Endothelial cell of umbilical vein (primary cell): Measurements from ENCODE around the gene KIF4A. TPM values are rescaled to one million over a fixed set of nuclear protein-coding genes. Genes with fewer than 3 reads are reported as not detected.
A peak's percentile ranks its signal among the peaks of the same experiment; 100 is the strongest.

Experiments used
- BruUV-seq: library from RNA; stranded (reverse); fragments of 400-500 nt; replicated peaks from 2 replicates; lab custom pipeline; 2021; lab: Mats Ljungman, UMichigan
- CTCF ChIA-PET: fragments of 300-600, 350-600 bp; sonication (Branson Sonifier 250); formaldehyde crosslinking; loops from one replicate; lab custom pipeline; 2021; ENCODE audit warnings: antibody characterized with exemption, inconsistent platforms; lab: Charles Lee
- POLR2A ChIA-PET: fragments of 300-600, 350-600 bp; sonication (Branson Sonifier 250); formaldehyde crosslinking; loops from one replicate; lab custom pipeline; 2021; ENCODE audit warnings: antibody characterized with exemption, inconsistent platforms; lab: Charles Lee
- DNase-seq: peaks from one replicate; pipeline ENCODE4 v3.0.0-alpha.2; 2011; ENCODE audit warnings: low read depth, low spot score
- FAIRE-seq: peaks from 2 replicates; lab custom pipeline; 2011; peaks lifted over from hg19 to GRCh38; lab: Jason Lieb, UNC
- H2AFZ ChIP-seq: 2 replicates; pipeline ENCODE4 v1.6.0; 2012; ENCODE audit warnings: low read depth, low read length, control low read depth, inconsistent platforms
- H3K27ac ChIP-seq: 2 replicates; pipeline ENCODE4 v1.5.1; 2011; ENCODE audit warnings: low read depth, mild to moderate bottlenecking, control low read depth, low read length, moderate library complexity; ENCODE audit not compliant: insufficient read depth
- H3K27me3 ChIP-seq, 2 experiments: 2 replicates each; pipeline versions ENCODE4 v1.6.0 to v1.6.1; 2011; ENCODE audit warnings: low read length in 2 of 2, mixed read lengths in 1 of 2; ENCODE audit not compliant: control insufficient read depth in 2 of 2, insufficient read depth in 2 of 2
- H3K36me3 ChIP-seq, 2 experiments: 2 replicates in 1 of 2; 3 replicates in 1 of 2; pipeline ENCODE4 v1.5.1; 2011; ENCODE audit warnings: low read length in 2 of 2, mild to moderate bottlenecking in 1 of 2, moderate library complexity in 1 of 2; ENCODE audit not compliant: control insufficient read depth in 2 of 2, insufficient read depth in 2 of 2; ENCODE audit errors: extremely low read depth in 1 of 2
- H3K4me1 ChIP-seq: 3 replicates; pipeline ENCODE4 v1.5.1; 2011; ENCODE audit warnings: mild to moderate bottlenecking, low read length; ENCODE audit not compliant: control insufficient read depth, insufficient read depth; ENCODE audit errors: extremely low read depth
- H3K4me2 ChIP-seq: 2 replicates; pipeline ENCODE4 v1.6.1; 2011; ENCODE audit warnings: low read length, control low read depth, mixed read lengths; ENCODE audit not compliant: insufficient read depth
- H3K4me3 ChIP-seq, 3 experiments: fragments of 200-600 bp in 1 of 3; sonication (generic), shearing (Covaris generic) in 1 of 3; replicated peaks in 1 of 3; 2 replicates each; pipeline ENCODE4 v1.5.1; 2011 to 2016; ENCODE audit warnings: control low read depth in 3 of 3, low read length in 3 of 3, mild to moderate bottlenecking in 2 of 3, inconsistent platforms in 1 of 3, low read depth in 1 of 3, moderate library complexity in 1 of 3; ENCODE audit not compliant: insufficient read depth in 1 of 3
- H3K79me2 ChIP-seq: 2 replicates; pipeline ENCODE4 v1.6.0; 2012; ENCODE audit warnings: low read length, inconsistent platforms; ENCODE audit not compliant: control insufficient read depth, insufficient read depth
- H3K9ac ChIP-seq: replicated peaks from 2 replicates; pipeline ENCODE3; 2011; ENCODE audit warnings: low read length, control low read depth; ENCODE audit not compliant: insufficient read depth; ENCODE audit errors: extremely low read depth
- H3K9me1 ChIP-seq: replicated peaks from 3 replicates; pipeline ENCODE4 v1.6.0; 2011; ENCODE audit warnings: mild to moderate bottlenecking, low read length; ENCODE audit not compliant: control insufficient read depth, insufficient read depth; ENCODE audit errors: extremely low read depth
- H3K9me3 ChIP-seq: replicated peaks from 2 replicates; pipeline ENCODE4 v1.5.1; 2012; ENCODE audit warnings: low read length, inconsistent platforms; ENCODE audit not compliant: control insufficient read depth, insufficient read depth
- H4K20me1 ChIP-seq: replicated peaks from 2 replicates; pipeline ENCODE3; 2011; ENCODE audit warnings: mild to moderate bottlenecking, low read length; ENCODE audit not compliant: control insufficient read depth, insufficient read depth; ENCODE audit errors: extremely low read depth
- FOS ChIP-seq: IDR thresholded peaks from 2 replicates; pipeline ENCODE4 v1.6.1; 2011; ENCODE audit warnings: mild to moderate bottlenecking, low read length, moderate library complexity, borderline replicate concordance; ENCODE audit not compliant: insufficient read depth
- dilution Hi-C: fragments of 300-500 bp; cut with MboI; formaldehyde crosslinking; loops from one replicate; pipeline ENCODE4 v1.15.0; 2019; ENCODE audit warnings: low sequenced_read_pairs; ENCODE audit not compliant: extremely low pct_ligation_motif_present
- intact Hi-C: fragments of 100-400 bp; cut with micrococcal nuclease; formaldehyde crosslinking; loops from one replicate; pipeline ENCODE4 v1.10.0; 2022
- polyA plus RNA-seq, 4 experiments: library from polyadenylated mRNA; depleted of rRNA in 3 of 4; stranded (reverse) in 3 of 4; unstranded in 1 of 4; fragments of >200 nt; gene quantifications; 2 replicates each; pipeline versions ENCODE4 v1.2.1 to v1.2.3, GENCODE V29; 2011 to 2012; ENCODE audit warnings: missing spikeins in 1 of 4
- total RNA-seq: library from RNA; stranded (reverse); gene quantifications from 2 replicates; pipeline ENCODE4 v1.2.3, GENCODE V29; 2021
- TF ChIP-seq, protein P1 (sequence below), 2 donors: IDR thresholded peaks; 1 replicate in 1 of 2; 2 replicates in 1 of 2; pipeline ENCODE4 v1.5.1; 2011; ENCODE audit warnings: low read length in 2 of 2, mild to moderate bottlenecking in 2 of 2, moderate library complexity in 2 of 2, control low read depth in 1 of 2, inconsistent platforms in 1 of 2, low read depth in 1 of 2; ENCODE audit not compliant: insufficient read depth in 1 of 2; ENCODE audit errors: extremely low read depth in 1 of 2

Gene KIF4A
- total and polyA plus RNA-seq, 2 donors (not counting 3 experiments of a cell fraction or from before 2014, with no cell fraction given): 9.6 to 41.3 TPM

DNA sequence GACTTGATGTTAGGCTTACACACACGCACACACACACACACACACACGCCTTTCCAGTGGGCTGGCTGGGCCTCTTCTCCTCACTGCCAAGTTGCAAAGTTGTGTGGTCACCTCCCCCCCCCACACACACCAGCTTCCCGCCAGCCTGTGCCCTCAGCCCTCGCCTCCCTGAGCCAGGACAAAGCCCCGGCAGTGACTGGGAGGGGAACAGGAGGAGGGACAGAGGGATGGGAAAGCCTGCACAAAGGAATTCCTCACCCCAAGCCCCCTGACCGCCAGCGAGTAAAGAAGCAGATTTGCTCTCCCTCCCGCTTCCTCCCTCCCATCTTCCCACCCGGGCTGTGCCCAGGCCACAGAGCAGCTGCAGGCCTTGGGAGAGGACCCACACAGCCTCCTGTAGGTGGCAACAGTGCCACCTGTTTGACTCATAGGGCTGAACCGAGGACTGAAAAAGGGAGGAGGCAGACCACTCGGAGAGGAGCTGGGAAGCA lies 133.0 kb downstream of the KIF4A start, which contains the start of gene GDPD2:
Gene GDPD2 (plus strand): TSS at position 464 of the 491 bp plus-strand sequence. CDS start 1,671 bp downstream, outside the sequence.
- intact Hi-C loops: no loop called here

More for the DNA sequence above, 133.0 kb downstream of the KIF4A start, which contains the start of gene GDPD2:
- Histone ChIP-seq H3K27me3 (no peaks in the 10 kb centered on the region), H3K9ac (no peak within 1 kb of the TSS), H2AFZ (no peak within 1 kb of the TSS), H3K4me2 (no peak within 1 kb of the TSS), H3K79me2 (no peaks in the 10 kb centered on the region), H3K4me3 (no peak within 1 kb of the TSS), H3K9me3 (no peaks in the 10 kb centered on the region), H3K4me1 (no peaks in the 10 kb centered on the region), H3K27ac (no peak within 1 kb of the TSS), H3K9me1 (no peaks in the 10 kb centered on the region), H3K36me3 (no peaks in the 10 kb centered on the region), H4K20me1 (no peaks in the 10 kb centered on the region)
- dilution Hi-C loops: no loop called here
- peak; percentile 18 for FAIRE-seq
- CTCF ChIA-PET: interaction anchor here (0.9 to 1.9 kb wide), 4 partner anchors 10 to 290 kb away, joined by 3 to 8 read pairs (median 5); partner anchors contain the start of gene IGBP1
- TF ChIP-seq, protein P1, sequence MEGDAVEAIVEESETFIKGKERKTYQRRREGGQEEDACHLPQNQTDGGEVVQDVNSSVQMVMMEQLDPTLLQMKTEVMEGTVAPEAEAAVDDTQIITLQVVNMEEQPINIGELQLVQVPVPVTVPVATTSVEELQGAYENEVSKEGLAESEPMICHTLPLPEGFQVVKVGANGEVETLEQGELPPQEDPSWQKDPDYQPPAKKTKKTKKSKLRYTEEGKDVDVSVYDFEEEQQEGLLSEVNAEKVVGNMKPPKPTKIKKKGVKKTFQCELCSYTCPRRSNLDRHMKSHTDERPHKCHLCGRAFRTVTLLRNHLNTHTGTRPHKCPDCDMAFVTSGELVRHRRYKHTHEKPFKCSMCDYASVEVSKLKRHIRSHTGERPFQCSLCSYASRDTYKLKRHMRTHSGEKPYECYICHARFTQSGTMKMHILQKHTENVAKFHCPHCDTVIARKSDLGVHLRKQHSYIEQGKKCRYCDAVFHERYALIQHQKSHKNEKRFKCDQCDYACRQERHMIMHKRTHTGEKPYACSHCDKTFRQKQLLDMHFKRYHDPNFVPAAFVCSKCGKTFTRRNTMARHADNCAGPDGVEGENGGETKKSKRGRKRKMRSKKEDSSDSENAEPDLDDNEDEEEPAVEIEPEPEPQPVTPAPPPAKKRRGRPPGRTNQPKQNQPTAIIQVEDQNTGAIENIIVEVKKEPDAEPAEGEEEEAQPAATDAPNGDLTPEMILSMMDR (IDR thresholded peaks at IDR 0.05; ENCODE audit: extremely low read depth in 1 of 2, insufficient read depth in 1 of 2, low read depth in 1 of 2, low read length in 2 of 2): peak in 1 of 2 donors; percentile 10
- no peak for TF ChIP-seq FOS
- POLR2A ChIA-PET: no interaction called here
- no peak for DNase-seq
- BruUV-seq: no TSS peak
